Activated gamma-delta T cell treated with Interleukin-2 at 50 U/mL for 16 hours (primary cell): ENCODE measurements around the gene ZNF638.
"Not testable (repeated sequence)": the region's sequence is repeated elsewhere in the genome, so short reads cannot be mapped to it uniquely, and the experiment has no call there.

ENCODE experiments used
- DNase-seq: peaks from one replicate; pipeline ENCODE4 v3.0.0-alpha.2; 2020

The ZNF638 gene

GRCh38 chr2:71417300-71418202 is 86.0 kb downstream of the ZNF638 start:
- DNase-seq = no peak

- DNase-seq = no peak
Observed at GRCh38 chr2:71419145-71419544, 87.6 kb downstream of the ZNF638 start.

GRCh38 chr2:71419976-71420375 is 88.4 kb downstream of the ZNF638 start:
- DNase-seq = no peak

GRCh38 chr2:71422786-71423185 is 91.2 kb downstream of the ZNF638 start:
- DNase-seq = no peak

GRCh38 chr2:71423817-71424420 is 92.3 kb downstream of the ZNF638 start:
- no peak for DNase-seq

- DNase-seq = no peak
Observed at GRCh38 chr2:71426721-71427120, 95.1 kb downstream of the ZNF638 start.

GRCh38 chr2:71428472-71429383 is 97.1 kb downstream of the ZNF638 start:
- no peak for DNase-seq

- DNase-seq = not testable (repeated sequence)
Observed at GRCh38 chr2:71445142-71445541, 113.6 kb downstream of the ZNF638 start.

- DNase-seq = no peak
Observed at GRCh38 chr2:71446505-71446904, 114.9 kb downstream of the ZNF638 start.

GRCh38 chr2:71449343-71449742 is 117.8 kb downstream of the ZNF638 start:
- no peak for DNase-seq

- DNase-seq = no peak
Observed at GRCh38 chr2:71451705-71452104, 120.1 kb downstream of the ZNF638 start.

- DNase-seq = peak; percentile 26
Observed at GRCh38 chr2:71452565-71452964, 121.0 kb downstream of the ZNF638 start.

- no peak for DNase-seq
Observed at GRCh38 chr2:71453404-71454220, 122.0 kb downstream of the ZNF638 start, which contains the start of gene DYSF. DYSF (plus strand) TSS chr2:71453561.

- DNase-seq = no peak
Observed at GRCh38 chr2:71454221-71455010, 122.8 kb downstream of the ZNF638 start.

GRCh38 chr2:71455011-71455740 is 123.6 kb downstream of the ZNF638 start:
- no peak for DNase-seq

- no peak for DNase-seq
Observed at GRCh38 chr2:71455741-71456569, 124.4 kb downstream of the ZNF638 start.

- no peak for DNase-seq
Observed at GRCh38 chr2:71456617-71457016, 125.0 kb downstream of the ZNF638 start.

- DNase-seq = no peak
Observed at GRCh38 chr2:71457123-71457915, 125.7 kb downstream of the ZNF638 start.

GRCh38 chr2:71457923-71458322 is 126.3 kb downstream of the ZNF638 start:
- DNase-seq = no peak
